ENCODE measurements around the gene PTPRN. TPM values are rescaled to one million over a fixed set of nuclear protein-coding genes. Genes with fewer than 3 reads are reported as not detected.
"Not testable (repeated sequence)": the region's sequence is repeated elsewhere in the genome, so short reads cannot be mapped to it uniquely, and the experiment has no call there.

PTPRN gene
- total RNA-seq, 4 donors from 2014 or later: not detected

DNA sequence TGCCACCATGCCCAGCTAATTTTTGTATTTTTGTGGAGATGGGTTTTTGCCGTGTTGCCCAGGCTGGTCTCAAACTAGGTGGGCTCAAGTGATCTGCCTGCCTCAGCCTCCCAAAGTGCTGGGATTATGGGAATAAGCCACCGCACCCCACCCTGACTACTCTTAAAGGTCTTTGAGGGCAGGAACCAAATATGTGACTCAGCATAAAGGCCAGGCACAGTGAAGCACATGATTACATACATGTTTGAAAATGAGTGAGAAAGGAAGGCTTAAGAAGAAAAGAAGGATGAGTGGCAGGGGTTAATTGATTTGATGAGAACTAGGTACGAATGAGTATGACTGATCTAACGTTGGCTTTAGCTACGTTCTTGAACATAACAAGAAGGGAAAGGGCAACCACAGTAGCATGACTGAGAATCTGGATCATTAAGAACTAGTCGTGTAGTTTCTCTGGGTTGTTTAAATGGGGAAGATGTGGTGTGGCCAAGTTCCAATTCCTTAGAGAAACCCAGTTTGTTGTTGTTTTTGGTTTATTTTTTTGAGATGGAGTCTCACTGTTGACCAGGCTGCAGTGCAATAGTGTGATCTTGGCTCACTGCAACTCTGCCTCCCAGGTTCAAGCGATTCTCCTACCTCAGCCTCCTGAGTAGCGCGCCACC, 16.6 kb upstream of the PTPRN start:
- TF ChIP-seq CTCF (IDR thresholded peaks at IDR 0.05) (no peak), POLR2A (IDR thresholded peaks at IDR 0.05) (no peak), EP300 (IDR thresholded peaks at IDR 0.05) (no peak)
- H3K9me3 ChIP-seq: no peaks in the 10 kb centered on the region
- H3K27me3 ChIP-seq: peaks cover 0 to 54% of the 10 kb centered on the region in 2 donors
- H3K4me1 ChIP-seq: no peaks in the 10 kb centered on the region
- 67% methylated on average over 9 of the region's 9 CpGs for WGBS, 2 donors
- DNase-seq (ENCODE audit: low spot score in 2 of 2): no peak
- no peak overlapping the region for H3K27ac ChIP-seq
- H3K4me3 ChIP-seq: no peak overlapping the region
- no peaks in the 10 kb centered on the region for H3K36me3 ChIP-seq

DNA sequence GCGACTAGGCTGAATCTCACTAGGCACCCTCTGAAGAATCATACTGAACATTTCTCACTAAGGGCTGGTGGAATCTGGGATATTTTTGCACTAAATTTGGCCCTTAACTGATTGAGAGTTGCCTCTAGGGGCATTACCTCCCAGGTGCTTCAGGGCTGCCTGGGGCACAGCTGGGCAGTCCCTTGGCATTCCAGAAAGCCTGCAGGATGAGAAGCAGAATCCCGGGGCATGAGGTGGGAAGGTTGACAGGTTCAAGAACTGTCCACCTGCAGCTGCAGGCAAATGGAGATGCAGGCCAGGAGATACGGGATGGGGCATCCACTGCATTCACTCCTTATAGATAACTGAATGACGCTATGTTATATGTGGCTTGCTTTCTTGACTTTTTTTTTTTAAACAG, 15.9 kb upstream of the PTPRN start:
- no peak overlapping the region for H3K27ac ChIP-seq
- peaks cover 0 to 48% of the 10 kb centered on the region in 2 donors for H3K27me3 ChIP-seq
- TF ChIP-seq POLR2A (IDR thresholded peaks at IDR 0.05) (no peak), CTCF (IDR thresholded peaks at IDR 0.05) (no peak), EP300 (IDR thresholded peaks at IDR 0.05) (no peak)
- DNase-seq (ENCODE audit: low spot score in 2 of 2): no peak
- H3K9me3 ChIP-seq: no peaks in the 10 kb centered on the region
- H3K4me1 ChIP-seq: no peaks in the 10 kb centered on the region
- 80 to 83% methylated on average over 4 of the region's 4 CpGs for whole genome bisulfite sequencing, 2 donors
- H3K4me3 ChIP-seq: no peak overlapping the region
- no peaks in the 10 kb centered on the region for H3K36me3 ChIP-seq

- Histone ChIP-seq H3K27ac (no peak overlapping the region), H3K9me3 (no peaks in the 10 kb centered on the region), H3K4me1 (no peaks in the 10 kb centered on the region), H3K36me3 (no peaks in the 10 kb centered on the region), H3K4me3 (no peak overlapping the region), H3K27me3 (peaks cover 0 to 31% of the 10 kb centered on the region in 2 donors)
- no peak for TF ChIP-seq POLR2A (IDR thresholded peaks at IDR 0.05)
- TF ChIP-seq CTCF (IDR thresholded peaks at IDR 0.05): no peak
- no peak for TF ChIP-seq EP300 (IDR thresholded peaks at IDR 0.05)
- no peak for DNase-seq (ENCODE audit: low spot score in 2 of 2)
- 65 to 72% methylated on average over 4 of the region's 4 CpGs for WGBS, 2 donors
These were observed 14.2 kb upstream of the PTPRN start for GRCh38 chr2:219323434-219323833.

GRCh38 chr2:219314804-219315468, 5.7 kb upstream of the PTPRN start:
- Histone ChIP-seq H3K9me3 (no peaks in the 10 kb centered on the region), H3K27me3 (peaks cover 0 to 13% of the 10 kb centered on the region in 2 donors), H3K36me3 (no peaks in the 10 kb centered on the region), H3K4me1 (no peaks in the 10 kb centered on the region), H3K27ac (no peak overlapping the region), H3K4me3 (no peak overlapping the region)
- WGBS, 2 donors: 91 to 92% methylated on average over 16 of the region's 16 CpGs
- DNase-seq (ENCODE audit: low spot score in 2 of 2): no peak
- no peak for TF ChIP-seq CTCF (IDR thresholded peaks at IDR 0.05)
- no peak for TF ChIP-seq EP300 (IDR thresholded peaks at IDR 0.05)
- TF ChIP-seq POLR2A (IDR thresholded peaks at IDR 0.05): no peak

GRCh38 chr2:219312683-219313263, 3.6 kb upstream of the PTPRN start:
- not testable (repeated sequence) for DNase-seq (ENCODE audit: low spot score in 2 of 2); H3K9me3 ChIP-seq; H3K27ac ChIP-seq; H3K36me3 ChIP-seq; H3K4me3 ChIP-seq
- WGBS, 2 donors: 91 to 94% methylated on average over 29 to 48 of the region's 49 CpGs
- H3K4me1 ChIP-seq: peaks cover 0 to 12% (median 0%) of the 10 kb centered on the region in 4 donors
- peaks cover 0 to 35% of the 10 kb centered on the region in 2 donors for H3K27me3 ChIP-seq

Measured in tibial nerve (tissue), 4 donors.